ENCODE measurements around the gene NCK1. TPM values are rescaled to one million over a fixed set of nuclear protein-coding genes. Genes with fewer than 3 reads are reported as not detected.

Gene NCK1
- total and polyA plus RNA-seq, 2 experiments from 2014 or later, result 28.4 to 28.7 TPM

DNA sequence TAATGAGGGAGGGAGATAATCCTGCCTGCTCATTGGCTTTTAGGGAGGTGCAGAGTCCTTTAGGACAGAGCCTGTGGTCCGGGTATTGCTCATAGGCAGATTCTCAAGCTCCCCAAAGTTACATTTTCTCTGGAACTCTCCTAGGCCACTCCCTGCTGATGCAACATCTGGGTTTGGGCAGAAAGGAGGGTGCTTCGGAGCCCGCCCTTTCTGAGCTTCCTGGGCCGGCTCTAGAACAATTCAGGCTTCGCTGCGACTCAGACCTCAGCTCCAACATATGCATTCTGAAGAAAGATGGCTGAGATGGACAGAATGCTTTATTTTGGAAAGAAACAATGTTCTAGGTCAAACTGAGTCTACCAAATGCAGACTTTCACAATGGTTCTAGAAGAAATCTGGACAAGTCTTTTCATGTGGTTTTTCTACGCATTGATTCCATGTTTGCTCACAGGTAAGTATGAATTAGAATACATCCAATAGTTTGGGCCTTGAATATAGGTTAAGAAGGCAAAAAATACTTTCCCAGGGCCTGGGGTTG lies 95.8 kb downstream of the NCK1 start, which contains the start of gene IL20RB (continued):
- TF ChIP-seq, protein P1, sequence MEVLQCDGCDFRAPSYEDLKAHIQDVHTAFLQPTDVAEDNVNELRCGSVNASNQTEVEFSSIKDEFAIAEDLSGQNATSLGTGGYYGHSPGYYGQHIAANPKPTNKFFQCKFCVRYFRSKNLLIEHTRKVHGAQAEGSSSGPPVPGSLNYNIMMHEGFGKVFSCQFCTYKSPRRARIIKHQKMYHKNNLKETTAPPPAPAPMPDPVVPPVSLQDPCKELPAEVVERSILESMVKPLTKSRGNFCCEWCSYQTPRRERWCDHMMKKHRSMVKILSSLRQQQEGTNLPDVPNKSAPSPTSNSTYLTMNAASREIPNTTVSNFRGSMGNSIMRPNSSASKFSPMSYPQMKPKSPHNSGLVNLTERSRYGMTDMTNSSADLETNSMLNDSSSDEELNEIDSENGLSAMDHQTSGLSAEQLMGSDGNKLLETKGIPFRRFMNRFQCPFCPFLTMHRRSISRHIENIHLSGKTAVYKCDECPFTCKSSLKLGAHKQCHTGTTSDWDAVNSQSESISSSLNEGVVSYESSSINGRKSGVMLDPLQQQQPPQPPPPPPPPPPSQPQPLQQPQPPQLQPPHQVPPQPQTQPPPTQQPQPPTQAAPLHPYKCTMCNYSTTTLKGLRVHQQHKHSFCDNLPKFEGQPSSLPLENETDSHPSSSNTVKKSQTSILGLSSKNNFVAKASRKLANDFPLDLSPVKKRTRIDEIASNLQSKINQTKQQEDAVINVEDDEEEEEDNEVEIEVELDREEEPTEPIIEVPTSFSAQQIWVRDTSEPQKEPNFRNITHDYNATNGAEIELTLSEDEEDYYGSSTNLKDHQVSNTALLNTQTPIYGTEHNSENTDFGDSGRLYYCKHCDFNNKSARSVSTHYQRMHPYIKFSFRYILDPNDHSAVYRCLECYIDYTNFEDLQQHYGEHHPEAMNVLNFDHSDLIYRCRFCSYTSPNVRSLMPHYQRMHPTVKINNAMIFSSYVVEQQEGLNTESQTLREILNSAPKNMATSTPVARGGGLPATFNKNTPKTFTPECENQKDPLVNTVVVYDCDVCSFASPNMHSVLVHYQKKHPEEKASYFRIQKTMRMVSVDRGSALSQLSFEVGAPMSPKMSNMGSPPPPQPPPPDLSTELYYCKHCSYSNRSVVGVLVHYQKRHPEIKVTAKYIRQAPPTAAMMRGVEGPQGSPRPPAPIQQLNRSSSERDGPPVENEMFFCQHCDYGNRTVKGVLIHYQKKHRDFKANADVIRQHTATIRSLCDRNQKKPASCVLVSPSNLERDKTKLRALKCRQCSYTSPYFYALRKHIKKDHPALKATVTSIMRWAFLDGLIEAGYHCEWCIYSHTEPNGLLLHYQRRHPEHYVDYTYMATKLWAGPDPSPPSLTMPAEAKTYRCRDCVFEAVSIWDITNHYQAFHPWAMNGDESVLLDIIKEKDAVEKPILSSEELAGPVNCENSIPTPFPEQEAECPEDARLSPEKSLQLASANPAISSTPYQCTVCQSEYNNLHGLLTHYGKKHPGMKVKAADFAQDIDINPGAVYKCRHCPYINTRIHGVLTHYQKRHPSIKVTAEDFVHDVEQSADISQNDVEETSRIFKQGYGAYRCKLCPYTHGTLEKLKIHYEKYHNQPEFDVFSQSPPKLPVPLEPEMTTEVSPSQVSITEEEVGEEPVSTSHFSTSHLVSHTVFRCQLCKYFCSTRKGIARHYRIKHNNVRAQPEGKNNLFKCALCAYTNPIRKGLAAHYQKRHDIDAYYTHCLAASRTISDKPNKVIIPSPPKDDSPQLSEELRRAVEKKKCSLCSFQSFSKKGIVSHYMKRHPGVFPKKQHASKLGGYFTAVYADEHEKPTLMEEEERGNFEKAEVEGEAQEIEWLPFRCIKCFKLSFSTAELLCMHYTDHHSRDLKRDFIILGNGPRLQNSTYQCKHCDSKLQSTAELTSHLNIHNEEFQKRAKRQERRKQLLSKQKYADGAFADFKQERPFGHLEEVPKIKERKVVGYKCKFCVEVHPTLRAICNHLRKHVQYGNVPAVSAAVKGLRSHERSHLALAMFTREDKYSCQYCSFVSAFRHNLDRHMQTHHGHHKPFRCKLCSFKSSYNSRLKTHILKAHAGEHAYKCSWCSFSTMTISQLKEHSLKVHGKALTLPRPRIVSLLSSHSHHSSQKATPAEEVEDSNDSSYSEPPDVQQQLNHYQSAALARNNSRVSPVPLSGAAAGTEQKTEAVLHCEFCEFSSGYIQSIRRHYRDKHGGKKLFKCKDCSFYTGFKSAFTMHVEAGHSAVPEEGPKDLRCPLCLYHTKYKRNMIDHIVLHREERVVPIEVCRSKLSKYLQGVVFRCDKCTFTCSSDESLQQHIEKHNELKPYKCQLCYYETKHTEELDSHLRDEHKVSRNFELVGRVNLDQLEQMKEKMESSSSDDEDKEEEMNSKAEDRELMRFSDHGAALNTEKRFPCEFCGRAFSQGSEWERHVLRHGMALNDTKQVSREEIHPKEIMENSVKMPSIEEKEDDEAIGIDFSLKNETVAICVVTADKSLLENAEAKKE (CRISPR knock-in tag; IDR thresholded peaks at IDR 0.05), result no peak
- TF ChIP-seq STAT1 (IDR thresholded peaks at IDR 0.05; ENCODE audit: unreplicated experiment) (no peak), ZNF114 (CRISPR knock-in tag; IDR thresholded peaks at IDR 0.05) (no peak), JUNB (IDR thresholded peaks at IDR 0.05; ENCODE audit: unreplicated experiment) (no peak), EZH2 (IDR thresholded peaks at IDR 0.05; ENCODE audit: low read depth, unreplicated experiment) (no peak), NANOG (IDR thresholded peaks at IDR 0.05; ENCODE audit: borderline replicate concordance) (no peak), CREB1 (CRISPR knock-in tag; IDR thresholded peaks at IDR 0.05; ENCODE audit: low read depth) (no peak)
- TF ChIP-seq, protein P2, sequence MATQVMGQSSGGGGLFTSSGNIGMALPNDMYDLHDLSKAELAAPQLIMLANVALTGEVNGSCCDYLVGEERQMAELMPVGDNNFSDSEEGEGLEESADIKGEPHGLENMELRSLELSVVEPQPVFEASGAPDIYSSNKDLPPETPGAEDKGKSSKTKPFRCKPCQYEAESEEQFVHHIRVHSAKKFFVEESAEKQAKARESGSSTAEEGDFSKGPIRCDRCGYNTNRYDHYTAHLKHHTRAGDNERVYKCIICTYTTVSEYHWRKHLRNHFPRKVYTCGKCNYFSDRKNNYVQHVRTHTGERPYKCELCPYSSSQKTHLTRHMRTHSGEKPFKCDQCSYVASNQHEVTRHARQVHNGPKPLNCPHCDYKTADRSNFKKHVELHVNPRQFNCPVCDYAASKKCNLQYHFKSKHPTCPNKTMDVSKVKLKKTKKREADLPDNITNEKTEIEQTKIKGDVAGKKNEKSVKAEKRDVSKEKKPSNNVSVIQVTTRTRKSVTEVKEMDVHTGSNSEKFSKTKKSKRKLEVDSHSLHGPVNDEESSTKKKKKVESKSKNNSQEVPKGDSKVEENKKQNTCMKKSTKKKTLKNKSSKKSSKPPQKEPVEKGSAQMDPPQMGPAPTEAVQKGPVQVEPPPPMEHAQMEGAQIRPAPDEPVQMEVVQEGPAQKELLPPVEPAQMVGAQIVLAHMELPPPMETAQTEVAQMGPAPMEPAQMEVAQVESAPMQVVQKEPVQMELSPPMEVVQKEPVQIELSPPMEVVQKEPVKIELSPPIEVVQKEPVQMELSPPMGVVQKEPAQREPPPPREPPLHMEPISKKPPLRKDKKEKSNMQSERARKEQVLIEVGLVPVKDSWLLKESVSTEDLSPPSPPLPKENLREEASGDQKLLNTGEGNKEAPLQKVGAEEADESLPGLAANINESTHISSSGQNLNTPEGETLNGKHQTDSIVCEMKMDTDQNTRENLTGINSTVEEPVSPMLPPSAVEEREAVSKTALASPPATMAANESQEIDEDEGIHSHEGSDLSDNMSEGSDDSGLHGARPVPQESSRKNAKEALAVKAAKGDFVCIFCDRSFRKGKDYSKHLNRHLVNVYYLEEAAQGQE (IDR thresholded peaks at IDR 0.05; ENCODE audit: unreplicated experiment), result no peak
